Measurements from ENCODE around the gene PRADC1. TPM values are rescaled to one million over a fixed set of nuclear protein-coding genes. Genes with fewer than 3 reads are reported as not detected.

Gene PRADC1
- total RNA-seq, 6 donors from 2014 or later: 6.7 to 21.6 (median 16.3) TPM

DNA sequence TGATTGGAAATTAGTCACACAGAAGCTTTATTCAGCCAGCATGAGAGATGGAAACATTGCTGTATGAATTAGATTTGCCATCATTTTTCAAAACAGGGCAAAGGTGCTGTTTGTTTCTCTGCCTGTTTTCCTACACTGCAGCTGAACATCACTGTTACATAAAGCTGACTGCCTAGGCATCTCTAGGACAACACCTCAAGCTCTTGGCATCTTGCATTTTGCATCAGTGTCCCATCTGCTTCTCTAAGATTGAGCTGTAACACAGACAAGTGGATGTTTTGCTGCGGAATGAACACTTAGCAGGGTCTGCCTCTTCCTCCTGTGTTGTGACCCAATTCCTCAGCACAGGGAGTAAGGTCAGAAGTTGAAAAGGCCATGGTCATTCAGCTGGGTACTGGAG is 5.9 kb upstream of the PRADC1 start:
- Histone ChIP-seq H3K4me1 (peaks cover 30 to 50% (median 41%) of the 10 kb centered on the region in 4 donors), H3K36me3 (peaks cover 0 to 57% (median 25%) of the 10 kb centered on the region in 4 donors), H3K27ac (no peak overlapping the region), H3K9me3 (no peaks in the 10 kb centered on the region), H3K4me3 (no peak overlapping the region), H3K27me3 (no peaks in the 10 kb centered on the region)
- WGBS, 2 donors: 64 to 87% methylated on average over 1 of the region's 1 CpG
- ATAC-seq (ENCODE audit: low FRiP score in 2 of 2): no peak
- DNase-seq: no peak
- TF ChIP-seq EP300 (IDR thresholded peaks at IDR 0.05): no peak
- no peak for TF ChIP-seq CTCF (IDR thresholded peaks at IDR 0.05)
- no peak for TF ChIP-seq POLR2A (IDR thresholded peaks at IDR 0.05)
- TF ChIP-seq POLR2AphosphoS5 (IDR thresholded peaks at IDR 0.05): no peak

DNA sequence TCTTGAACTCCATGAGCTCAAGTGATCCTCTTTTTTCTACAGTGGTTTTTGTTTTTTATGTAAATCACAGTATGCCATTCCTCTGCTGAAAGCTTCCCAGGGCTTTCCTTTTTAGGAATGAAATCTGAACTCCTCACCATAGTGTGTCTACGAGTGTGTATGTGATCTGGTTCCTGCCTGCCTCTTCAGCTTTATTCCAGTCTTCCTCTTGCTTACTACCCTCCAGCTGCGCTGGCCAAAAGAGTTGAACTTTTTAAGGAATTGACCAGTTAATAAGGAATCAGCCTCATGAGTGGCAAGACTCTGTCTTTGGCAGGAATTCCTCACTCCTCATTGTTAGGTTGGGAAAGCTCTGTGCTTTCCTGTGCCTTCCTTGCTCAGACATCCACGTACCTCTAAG is 5.1 kb upstream of the PRADC1 start:
- 76 to 80% methylated on average over 3 of the region's 3 CpGs for WGBS, 2 donors
- Histone ChIP-seq H3K36me3 (peaks cover 0 to 49% (median 23%) of the 10 kb centered on the region in 4 donors), H3K27ac (no peak overlapping the region), H3K9me3 (no peaks in the 10 kb centered on the region), H3K4me1 (peaks cover 30 to 46% (median 39%) of the 10 kb centered on the region in 4 donors), H3K4me3 (no peak overlapping the region), H3K27me3 (no peaks in the 10 kb centered on the region)
- DNase-seq: no peak
- no peak for ATAC-seq (ENCODE audit: low FRiP score in 2 of 2)
- TF ChIP-seq CTCF (IDR thresholded peaks at IDR 0.05) (no peak), EP300 (IDR thresholded peaks at IDR 0.05) (no peak), POLR2A (IDR thresholded peaks at IDR 0.05) (no peak), POLR2AphosphoS5 (IDR thresholded peaks at IDR 0.05) (no peak)

GRCh38 chr2:73237168-73237567 is 4.1 kb upstream of the PRADC1 start:
- no peak for DNase-seq
- Histone ChIP-seq H3K27me3 (no peaks in the 10 kb centered on the region), H3K27ac (no peak overlapping the region), H3K36me3 (peaks cover 0 to 39% (median 17%) of the 10 kb centered on the region in 4 donors), H3K4me1 (peaks cover 32 to 53% (median 44%) of the 10 kb centered on the region in 4 donors), H3K9me3 (no peaks in the 10 kb centered on the region), H3K4me3 (no peak overlapping the region)
- TF ChIP-seq EP300 (IDR thresholded peaks at IDR 0.05) (no peak), POLR2AphosphoS5 (IDR thresholded peaks at IDR 0.05) (no peak), CTCF (IDR thresholded peaks at IDR 0.05) (no peak), POLR2A (IDR thresholded peaks at IDR 0.05) (no peak)
- WGBS, 2 donors: 32 to 48% methylated on average over 1 of the region's 1 CpG
- ATAC-seq (ENCODE audit: low FRiP score in 2 of 2): no peak

- Histone ChIP-seq H3K9me3 (no peaks in the 10 kb centered on the region), H3K4me1 (peaks cover 32 to 53% (median 45%) of the 10 kb centered on the region in 4 donors)
- TF ChIP-seq EP300 (IDR thresholded peaks at IDR 0.05): no peak
Observed at GRCh38 chr2:73235315-73236028, 2.4 kb upstream of the PRADC1 start.

DNA sequence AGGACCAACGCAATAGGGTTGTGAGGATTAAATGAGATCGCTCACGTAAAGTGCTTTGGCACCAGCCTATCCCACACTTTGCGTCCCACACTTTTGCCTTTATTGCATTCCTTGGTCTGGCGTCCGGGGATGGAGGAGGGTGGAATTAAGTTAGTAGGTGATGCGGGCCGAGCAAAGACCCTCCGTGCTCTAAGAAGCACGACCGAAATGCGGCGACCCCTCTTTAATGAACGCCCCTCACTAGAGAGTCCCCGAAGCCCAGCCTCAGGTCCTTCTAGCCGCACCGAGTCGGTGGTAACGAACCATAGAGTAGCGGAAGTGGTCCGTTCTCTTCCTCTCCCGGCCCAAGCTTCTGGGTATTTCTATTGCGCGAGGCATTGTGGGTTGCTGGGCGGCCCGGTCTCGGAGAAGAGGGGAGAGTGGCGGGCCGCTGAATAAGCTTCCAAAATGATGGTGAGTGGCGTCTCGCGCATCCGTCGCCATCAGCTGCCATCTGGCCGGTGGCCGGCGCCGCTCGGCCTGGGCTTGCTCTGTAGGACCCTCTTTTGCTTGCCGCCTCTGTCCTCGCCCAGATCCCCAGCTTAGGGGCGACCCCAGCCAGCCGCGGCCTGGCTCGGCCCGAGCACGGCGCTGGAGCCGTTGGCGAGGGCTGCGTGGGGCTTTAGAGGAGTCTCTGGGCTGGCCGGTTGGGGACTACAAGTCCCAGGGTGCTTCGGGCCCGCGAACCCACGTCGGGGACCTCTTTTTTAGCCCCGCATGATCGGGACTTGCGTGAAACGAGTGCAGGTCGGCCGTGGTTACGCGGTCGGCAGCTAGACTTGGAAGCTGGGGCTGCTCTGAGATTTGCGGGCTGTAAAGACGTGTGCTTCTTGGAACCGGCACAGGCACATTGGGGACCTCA is 1.1 kb upstream of the PRADC1 start, which contains the start of gene CCT7:
TSS of gene CCT7 (plus strand) at position 377 of the 901 bp plus-strand sequence. CDS start at position 448, 71 bp downstream.
- TF ChIP-seq POLR2A (IDR thresholded peaks at IDR 0.05) (peak in 3 of 4 donors; percentile 54 to 82 (median 74)), CTCF (IDR thresholded peaks at IDR 0.05) (no peak), POLR2AphosphoS5 (IDR thresholded peaks at IDR 0.05) (peak; percentile 80 to 86), EP300 (IDR thresholded peaks at IDR 0.05) (peak in 1 of 4 donors; percentile 17)
- peak; percentile 94 to 95 for ATAC-seq (ENCODE audit: low FRiP score in 2 of 2)
- H3K36me3 ChIP-seq: peaks cover 0 to 9% (median 2%) of the 10 kb centered on the region in 4 donors
- peak within 1 kb of the TSS; percentile 84 to 96 (median 92) for H3K27ac ChIP-seq
- 1% methylated on average over 43 to 69 of the region's 69 CpGs for WGBS, 2 donors
- H3K4me3 ChIP-seq: peak within 1 kb of the TSS; percentile 93 to 95 (median 95)
- H3K4me1 ChIP-seq: peaks cover 27 to 47% (median 38%) of the 10 kb centered on the region in 4 donors
- peak; percentile 93 to 94 for DNase-seq
- H3K27me3 ChIP-seq: no peaks in the 10 kb centered on the region
- H3K9me3 ChIP-seq: no peaks in the 10 kb centered on the region

More at GRCh38 chr2:73235315-73236028, 2.4 kb upstream of the PRADC1 start:
- Histone ChIP-seq H3K36me3 (peaks cover 0 to 22% (median 9%) of the 10 kb centered on the region in 4 donors), H3K27me3 (no peaks in the 10 kb centered on the region), H3K27ac (peak overlapping the region in 2 of 4 donors; percentile 84 to 96), H3K4me3 (peak overlapping the region; percentile 93 to 95 (median 95))
- WGBS, 2 donors: 66% methylated on average over 11 of the region's 11 CpGs
- no peak for ATAC-seq (ENCODE audit: low FRiP score in 2 of 2)
- DNase-seq: no peak
